Ramos (cell line): Measurements from ENCODE around the gene GSX1.
"Not testable (repeated sequence)": the region's sequence is repeated elsewhere in the genome, so short reads cannot be mapped to it uniquely, and the experiment has no call there.

Source experiments
- in situ Hi-C: fragments of 300-500 bp; cut with MboI; formaldehyde crosslinking; loops from one replicate; pipeline ENCODE4 v1.14.3; 2022; ENCODE audit warnings: low sequenced_read_pairs; ENCODE audit not compliant: unreplicated experiment

The GSX1 gene

GRCh38 chr13:27792393-27793218 is at the start of gene GSX1:
Gene GSX1, plus strand, starts transcription at chr13:27792483. Its CDS starts 208 bp downstream, at chr13:27792691.
- in situ Hi-C loops, result no loop called here

- in situ Hi-C loops, result no loop called here
These were observed 47.5 kb upstream of the GSX1 start for GRCh38 chr13:27744801-27745200.

- in situ Hi-C loops, result no loop called here
These were observed 47.0 kb upstream of the GSX1 start for GRCh38 chr13:27745301-27745700.

GRCh38 chr13:27748143-27748542 is 44.1 kb upstream of the GSX1 start:
- in situ Hi-C loops, result not testable (repeated sequence)

GRCh38 chr13:27751953-27752532 is 40.2 kb upstream of the GSX1 start:
- in situ Hi-C loops, result no loop called here

- in situ Hi-C loops, result no loop called here
These were observed 26.6 kb upstream of the GSX1 start for GRCh38 chr13:27765650-27766049.

- in situ Hi-C loops, result no loop called here
These were observed 21.5 kb upstream of the GSX1 start for GRCh38 chr13:27770809-27771208.

GRCh38 chr13:27772651-27773425 is 19.4 kb upstream of the GSX1 start:
- in situ Hi-C loops, result no loop called here

GRCh38 chr13:27774169-27774568 is 18.1 kb upstream of the GSX1 start:
- in situ Hi-C loops, result no loop called here

- in situ Hi-C loops, result no loop called here
These were observed 17.6 kb upstream of the GSX1 start for GRCh38 chr13:27774651-27775050.

- in situ Hi-C loops, result no loop called here
These were observed 16.3 kb upstream of the GSX1 start for GRCh38 chr13:27775943-27776342.

GRCh38 chr13:27782151-27782550 is 10.1 kb upstream of the GSX1 start:
- in situ Hi-C loops, result no loop called here

GRCh38 chr13:27783111-27783510 is 9.2 kb upstream of the GSX1 start:
- in situ Hi-C loops, result no loop called here

GRCh38 chr13:27788271-27788670 is 4.0 kb upstream of the GSX1 start:
- in situ Hi-C loops, result no loop called here

GRCh38 chr13:27789153-27789494 is 3.2 kb upstream of the GSX1 start:
- in situ Hi-C loops, result no loop called here

GRCh38 chr13:27789495-27790303 is 2.6 kb upstream of the GSX1 start:
- in situ Hi-C loops, result no loop called here

GRCh38 chr13:27790523-27790922 is 1.8 kb upstream of the GSX1 start:
- in situ Hi-C loops, result no loop called here

GRCh38 chr13:27791146-27791900 is 960 bp upstream of the GSX1 start:
- in situ Hi-C loops, result no loop called here

GRCh38 chr13:27791901-27792392 is 336 bp upstream of the GSX1 start:
- in situ Hi-C loops, result no loop called here
